HepG2 (cell line): Measurements from ENCODE around the gene LRRIQ4. TPM values are rescaled to one million over a fixed set of nuclear protein-coding genes. Genes with fewer than 3 reads are reported as not detected.

Experiments used
- FOXM1 ChIP-seq: sonication (generic); formaldehyde crosslinking; IDR thresholded peaks from 2 replicates; pipeline ENCODE4 v1.5.0; 2020; ENCODE audit warnings: missing genetic modification reagents
- GFI1 ChIP-seq: sonication (generic); formaldehyde crosslinking; IDR thresholded peaks from 2 replicates; pipeline ENCODE4 v1.5.0; 2020; ENCODE audit warnings: missing genetic modification reagents, mild to moderate bottlenecking, borderline replicate concordance
- RBFOX2 ChIP-seq: fragments of 200-400 bp; formaldehyde crosslinking; IDR thresholded peaks from 2 replicates; pipeline ENCODE4 v1.6.1; 2017; ENCODE audit warnings: low read depth, mild to moderate bottlenecking, low read length
- SAFB2 ChIP-seq: sonication (generic); formaldehyde crosslinking; IDR thresholded peaks from 2 replicates; pipeline ENCODE4 v1.5.1; 2020; ENCODE audit warnings: missing genetic modification reagents, low read depth, mild to moderate bottlenecking, borderline replicate concordance
- SRF ChIP-seq: IDR thresholded peaks from 2 replicates; pipeline ENCODE4 v1.6.1; 2011; ENCODE audit warnings: mild to moderate bottlenecking, low read depth, low read length, moderate library complexity
- SRSF1 ChIP-seq: fragments of 200-400 bp; formaldehyde crosslinking; optimal IDR thresholded peaks from 2 replicates; pipeline ENCODE3; 2017; ENCODE audit warnings: mild to moderate bottlenecking, low read depth, low read length, moderate library complexity
- YEATS4 ChIP-seq: sonication (generic); formaldehyde crosslinking; IDR thresholded peaks from 2 replicates; pipeline ENCODE4 v1.4.0; 2020; ENCODE audit warnings: missing genetic modification reagents, borderline replicate concordance
- ZNF138 ChIP-seq: sonication (generic); formaldehyde crosslinking; IDR thresholded peaks from 2 replicates; pipeline ENCODE4 v1.5.0; 2020; ENCODE audit warnings: mild to moderate bottlenecking, low read depth, missing genetic modification reagents
- ZNF263 ChIP-seq: sonication (generic); formaldehyde crosslinking; IDR thresholded peaks from 2 replicates; pipeline ENCODE4 v1.4.0; 2020; ENCODE audit warnings: missing genetic modification reagents
- ZNF598 ChIP-seq: sonication (generic); formaldehyde crosslinking; IDR thresholded peaks from 2 replicates; pipeline ENCODE4 v1.5.1; 2020; ENCODE audit warnings: mild to moderate bottlenecking, missing genetic modification reagents, borderline replicate concordance
- ZNF607 ChIP-seq: sonication (generic); formaldehyde crosslinking; IDR thresholded peaks from 2 replicates; pipeline ENCODE4 v1.5.1; 2020; ENCODE audit warnings: missing genetic modification reagents, mild to moderate bottlenecking, borderline replicate concordance
- ZNF629 ChIP-seq: sonication (generic); formaldehyde crosslinking; conservative IDR thresholded peaks from 2 replicates; pipeline ENCODE4 v1.5.0; 2020; ENCODE audit warnings: missing genetic modification reagents
- ZNF775 ChIP-seq: sonication (generic); formaldehyde crosslinking; IDR thresholded peaks from 2 replicates; pipeline ENCODE4 v1.4.0; 2020; ENCODE audit warnings: missing genetic modification reagents, mild to moderate bottlenecking, moderate library complexity, borderline replicate concordance
- ZNF891 ChIP-seq: sonication (generic); formaldehyde crosslinking; IDR thresholded peaks from 2 replicates; pipeline ENCODE4 v1.5.0; 2020; ENCODE audit warnings: mild to moderate bottlenecking, missing genetic modification reagents
- polyA plus RNA-seq, 8 experiments: library from polyadenylated mRNA; depleted of rRNA in 3 of 8; stranded (reverse) in 7 of 8; unstranded in 1 of 8; fragments of >200 nt; fragmentation: Illumina TruSeq in 4 of 8; extraction: Trizol in 4 of 8; gene quantifications; 2 replicates each; pipeline versions ENCODE4 v1.2.1 to v1.2.3, GENCODE V29; 2011 to 2016; ENCODE audit warnings: low read depth in 4 of 8, missing spikeins in 1 of 8, mixed read lengths in 1 of 8; ENCODE audit not compliant: insufficient read depth in 1 of 8
- total RNA-seq, 5 experiments: library from RNA; depleted of rRNA; stranded (reverse); fragments of >200 nt; fragmentation: Illumina TruSeq; extraction: Trizol; gene quantifications; 2 replicates each; pipeline ENCODE4 v1.2.3, GENCODE V29; 2016; ENCODE audit warnings: low read depth in 1 of 5
- TF ChIP-seq, protein P1 (sequence below): sonication (generic); formaldehyde crosslinking; IDR thresholded peaks from 2 replicates; pipeline ENCODE4 v1.5.1; 2020; ENCODE audit warnings: missing genetic modification reagents, mild to moderate bottlenecking, borderline replicate concordance
- TF ChIP-seq, protein P2 (sequence below): sonication (generic); formaldehyde crosslinking; IDR thresholded peaks from 2 replicates; pipeline ENCODE4 v1.8.0; 2022; ENCODE audit warnings: low read depth, missing genetic modification reagents
- TF ChIP-seq, protein P3 (sequence below): IDR thresholded peaks from 2 replicates; pipeline ENCODE4 v1.6.1; 2016; ENCODE audit warnings: mild to moderate bottlenecking, missing biosample characterization, missing genetic modification reagents
- TF ChIP-seq, protein P4 (sequence below): IDR thresholded peaks from 2 replicates; pipeline ENCODE4 v1.6.1; 2016

Gene LRRIQ4
- total and polyA plus RNA-seq, 2 of the 13 experiments (the other 11 are each of a cell fraction or from before 2014, with no cell fraction given), result not detected

DNA sequence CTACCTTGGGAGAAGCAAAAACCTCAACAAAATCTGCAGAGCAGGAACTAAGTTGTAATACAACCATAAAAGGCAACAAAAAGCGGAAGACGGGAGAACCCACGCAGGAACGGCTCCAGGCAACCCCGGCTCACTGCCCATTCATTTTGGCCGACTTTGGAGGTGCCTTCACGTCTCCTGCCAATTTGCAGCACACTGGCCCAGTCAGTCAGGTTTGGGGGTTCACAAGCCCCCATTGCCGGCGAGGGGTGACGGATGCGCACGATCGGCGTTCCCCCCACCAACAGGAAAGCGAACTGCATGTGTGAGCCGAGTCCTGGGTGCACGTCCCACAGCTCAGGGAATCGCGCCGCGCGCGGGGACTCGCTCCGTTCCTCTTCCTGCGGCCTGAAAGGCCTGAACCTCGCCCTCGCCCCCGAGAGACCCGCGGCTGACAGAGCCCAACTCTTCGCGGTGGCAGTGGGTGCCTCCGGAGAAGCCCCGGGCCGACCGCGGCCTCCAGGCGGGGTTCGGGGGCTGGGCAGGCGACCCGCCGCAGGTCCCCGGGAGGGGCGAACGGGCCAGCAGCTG, 48.3 kb upstream of the LRRIQ4 start (continued):
- TF ChIP-seq ZNF138 (CRISPR knock-in tag), result 0 out of 2 replicates have a peak, but pooled peaks have one; percentile 23
- TF ChIP-seq FOXM1 (CRISPR knock-in tag), result 0 out of 2 replicates have a peak, but pooled peaks have one; percentile 23
- TF ChIP-seq, protein P1, sequence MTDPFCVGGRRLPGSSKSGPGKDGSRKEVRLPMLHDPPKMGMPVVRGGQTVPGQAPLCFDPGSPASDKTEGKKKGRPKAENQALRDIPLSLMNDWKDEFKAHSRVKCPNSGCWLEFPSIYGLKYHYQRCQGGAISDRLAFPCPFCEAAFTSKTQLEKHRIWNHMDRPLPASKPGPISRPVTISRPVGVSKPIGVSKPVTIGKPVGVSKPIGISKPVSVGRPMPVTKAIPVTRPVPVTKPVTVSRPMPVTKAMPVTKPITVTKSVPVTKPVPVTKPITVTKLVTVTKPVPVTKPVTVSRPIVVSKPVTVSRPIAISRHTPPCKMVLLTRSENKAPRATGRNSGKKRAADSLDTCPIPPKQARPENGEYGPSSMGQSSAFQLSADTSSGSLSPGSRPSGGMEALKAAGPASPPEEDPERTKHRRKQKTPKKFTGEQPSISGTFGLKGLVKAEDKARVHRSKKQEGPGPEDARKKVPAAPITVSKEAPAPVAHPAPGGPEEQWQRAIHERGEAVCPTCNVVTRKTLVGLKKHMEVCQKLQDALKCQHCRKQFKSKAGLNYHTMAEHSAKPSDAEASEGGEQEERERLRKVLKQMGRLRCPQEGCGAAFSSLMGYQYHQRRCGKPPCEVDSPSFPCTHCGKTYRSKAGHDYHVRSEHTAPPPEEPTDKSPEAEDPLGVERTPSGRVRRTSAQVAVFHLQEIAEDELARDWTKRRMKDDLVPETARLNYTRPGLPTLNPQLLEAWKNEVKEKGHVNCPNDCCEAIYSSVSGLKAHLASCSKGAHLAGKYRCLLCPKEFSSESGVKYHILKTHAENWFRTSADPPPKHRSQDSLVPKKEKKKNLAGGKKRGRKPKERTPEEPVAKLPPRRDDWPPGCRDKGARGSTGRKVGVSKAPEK (CRISPR knock-in tag), result no peak
- TF ChIP-seq ZNF891 (CRISPR knock-in tag), result peak; percentile 63; the same call in 1 of the 2 replicates
- 0 out of 2 replicates have a peak, but pooled peaks have one; percentile 35 for TF ChIP-seq GFI1 (CRISPR knock-in tag)
- TF ChIP-seq SRF, result peak; percentile 89
- TF ChIP-seq, protein P2, sequence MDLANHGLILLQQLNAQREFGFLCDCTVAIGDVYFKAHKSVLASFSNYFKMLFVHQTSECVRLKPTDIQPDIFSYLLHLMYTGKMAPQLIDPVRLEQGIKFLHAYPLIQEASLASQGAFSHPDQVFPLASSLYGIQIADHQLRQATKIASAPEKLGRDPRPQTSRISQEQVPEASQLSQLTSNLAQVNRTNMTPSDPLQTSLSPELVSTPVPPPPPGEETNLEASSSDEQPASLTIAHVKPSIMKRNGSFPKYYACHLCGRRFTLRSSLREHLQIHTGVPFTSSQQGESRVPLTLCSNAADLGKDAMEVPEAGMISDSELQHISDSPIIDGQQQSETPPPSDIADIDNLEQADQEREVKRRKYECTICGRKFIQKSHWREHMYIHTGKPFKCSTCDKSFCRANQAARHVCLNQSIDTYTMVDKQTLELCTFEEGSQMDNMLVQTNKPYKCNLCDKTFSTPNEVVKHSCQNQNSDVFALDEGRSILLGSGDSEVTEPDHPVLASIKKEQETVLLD (CRISPR knock-in tag), result no peak
- TF ChIP-seq, protein P3, sequence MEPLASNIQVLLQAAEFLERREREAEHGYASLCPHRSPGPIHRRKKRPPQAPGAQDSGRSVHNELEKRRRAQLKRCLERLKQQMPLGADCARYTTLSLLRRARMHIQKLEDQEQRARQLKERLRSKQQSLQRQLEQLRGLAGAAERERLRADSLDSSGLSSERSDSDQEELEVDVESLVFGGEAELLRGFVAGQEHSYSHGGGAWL (CRISPR knock-in tag), result peak; percentile 50; the same call in 1 of the 2 replicates
- TF ChIP-seq YEATS4 (CRISPR knock-in tag), result 0 out of 2 replicates have a peak, but pooled peaks have one; percentile 16
- 0 out of 2 replicates have a peak, but pooled peaks have one; percentile 47 for TF ChIP-seq ZNF598 (CRISPR knock-in tag)
- peak; percentile 33 for TF ChIP-seq SRSF1
- 0 out of 2 replicates have a peak, but pooled peaks have one; percentile 35 for TF ChIP-seq ZNF607 (CRISPR knock-in tag)
- TF ChIP-seq ZNF263 (CRISPR knock-in tag), result 0 out of 2 replicates have a peak, but pooled peaks have one; percentile 19
- TF ChIP-seq, protein P4, sequence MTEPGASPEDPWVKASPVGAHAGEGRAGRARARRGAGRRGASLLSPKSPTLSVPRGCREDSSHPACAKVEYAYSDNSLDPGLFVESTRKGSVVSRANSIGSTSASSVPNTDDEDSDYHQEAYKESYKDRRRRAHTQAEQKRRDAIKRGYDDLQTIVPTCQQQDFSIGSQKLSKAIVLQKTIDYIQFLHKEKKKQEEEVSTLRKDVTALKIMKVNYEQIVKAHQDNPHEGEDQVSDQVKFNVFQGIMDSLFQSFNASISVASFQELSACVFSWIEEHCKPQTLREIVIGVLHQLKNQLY (CRISPR knock-in tag), result no peak
- peak; percentile 94; the same call in 1 of the 2 replicates for TF ChIP-seq RBFOX2
- 0 out of 2 replicates have a peak, but pooled peaks have one; percentile 46 for TF ChIP-seq SAFB2 (CRISPR knock-in tag)
- TF ChIP-seq ZNF629 (CRISPR knock-in tag), result no peak
- TF ChIP-seq ZNF775 (CRISPR knock-in tag), result 0 out of 2 replicates have a peak, but pooled peaks have one; percentile 28
